GM23338 (cell line): Measurements from ENCODE around the gene BPIFA2. TPM values are rescaled to one million over a fixed set of nuclear protein-coding genes. Genes with fewer than 3 reads are reported as not detected.

Experiments
- ATAC-seq: fragments of 200-7000 bp; cut with Tn5 transposase; 3 replicates; pipeline ENCODE4 v1.9.1; 2020
- DNase-seq: peaks from one replicate; pipeline ENCODE4 v3.0.0-alpha.2; 2015; ENCODE audit warnings: low spot score
- H2AFZ ChIP-seq: fragments of 200-600 bp; sonication (generic); 2 replicates; pipeline ENCODE4 v1.8.0; 2016; ENCODE audit warnings: antibody characterized with exemption, mild to moderate bottlenecking, moderate library complexity
- H3F3A ChIP-seq: fragments of 200-600 bp; sonication (generic); replicated peaks from 2 replicates; pipeline ENCODE4 v1.8.0; 2017; ENCODE audit warnings: antibody characterized with exemption, mixed run types, low read depth
- H3K27ac ChIP-seq: fragments of 200-600 bp; sonication (generic); 2 replicates; pipeline ENCODE4 v1.6.1; 2016; ENCODE audit warnings: low read depth
- H3K27me3 ChIP-seq: fragments of 200-600 bp; sonication (generic); 2 replicates; pipeline ENCODE4 v1.8.0; 2016; ENCODE audit warnings: mild to moderate bottlenecking, mixed run types, moderate library complexity; ENCODE audit not compliant: insufficient read depth
- H3K36me3 ChIP-seq: fragments of 200-600 bp; sonication (generic); 2 replicates; pipeline ENCODE4 v1.8.0; 2016; ENCODE audit warnings: mild to moderate bottlenecking; ENCODE audit not compliant: insufficient read depth
- H3K4me1 ChIP-seq: fragments of 200-600 bp; sonication (generic); 2 replicates; pipeline ENCODE4 v1.8.0; 2016; ENCODE audit warnings: mild to moderate bottlenecking, moderate library complexity; ENCODE audit not compliant: insufficient read depth
- H3K4me2 ChIP-seq: fragments of 200-600 bp; sonication (generic); 2 replicates; pipeline ENCODE4 v1.7.1; 2017; ENCODE audit warnings: mixed run types
- H3K4me3 ChIP-seq: fragments of 200-600 bp; sonication (generic); 2 replicates; pipeline ENCODE4 v1.6.1; 2016; ENCODE audit warnings: mixed run types
- H3K79me2 ChIP-seq: fragments of 200-600 bp; sonication (generic); replicated peaks from 2 replicates; pipeline ENCODE4 v1.8.0; 2017; ENCODE audit warnings: mild to moderate bottlenecking; ENCODE audit not compliant: insufficient read depth
- H3K9me2 ChIP-seq: fragments of 200-600 bp; sonication (generic); 2 replicates; pipeline ENCODE4 v1.8.0; 2017; ENCODE audit not compliant: insufficient read depth
- H4K20me1 ChIP-seq: fragments of 200-600 bp; sonication (generic); replicated peaks from 2 replicates; pipeline ENCODE4 v1.8.0; 2017; ENCODE audit warnings: mild to moderate bottlenecking; ENCODE audit not compliant: insufficient read depth
- H3K27ac Mint-ChIP-seq: 2 replicates; pipeline ENCODE4 v1.8.0; 2020; ENCODE audit warnings: inconsistent platforms, mild to moderate bottlenecking, moderate library complexity, mixed read lengths
- H3K27me3 Mint-ChIP-seq: 3 replicates; pipeline ENCODE4 v1.8.0; 2022; ENCODE audit warnings: low read depth, mild to moderate bottlenecking, moderate library complexity, mixed read lengths, inconsistent platforms; ENCODE audit not compliant: insufficient read depth, poor library complexity
- H3K36me3 Mint-ChIP-seq: 3 replicates; pipeline ENCODE4 v1.8.0; 2021; ENCODE audit warnings: low read depth, mild to moderate bottlenecking, inconsistent platforms, moderate library complexity, mixed read lengths
- H3K4me1 Mint-ChIP-seq: 3 replicates; pipeline ENCODE4 v1.8.0; 2020; ENCODE audit warnings: mild to moderate bottlenecking, inconsistent platforms, mixed read lengths
- H3K4me3 Mint-ChIP-seq: 3 replicates; pipeline ENCODE4 v1.8.0; 2021; ENCODE audit warnings: moderate library complexity, mild to moderate bottlenecking, inconsistent platforms, mixed read lengths
- H3K9me3 Mint-ChIP-seq: 3 replicates; pipeline ENCODE4 v1.8.0; 2020; ENCODE audit warnings: moderate library complexity, mild to moderate bottlenecking, inconsistent platforms, mixed read lengths
- CTCF ChIP-seq, 2 experiments: fragments of 200-600 bp in 1 of 2; sonication (generic) in 1 of 2; conservative IDR thresholded peaks; 2 replicates each; pipeline versions ENCODE4 v1.5.1 to v1.6.1; 2016 to 2017; ENCODE audit warnings: antibody characterized with exemption in 2 of 2, low read depth in 2 of 2, mild to moderate bottlenecking in 2 of 2, moderate library complexity in 1 of 2
- ETS1 ChIP-seq: IDR thresholded peaks from 2 replicates; pipeline ENCODE4 v1.6.1; 2016; ENCODE audit warnings: antibody characterized with exemption
- EZH2 ChIP-seq: fragments of 200-600 bp; sonication (generic); IDR thresholded peaks from one replicate; pipeline ENCODE4 v1.8.0; 2017; ENCODE audit warnings: antibody characterized with exemption, mild to moderate bottlenecking, low read depth; ENCODE audit not compliant: unreplicated experiment
- JUNB ChIP-seq: IDR thresholded peaks from one replicate; pipeline ENCODE4 v1.6.1; 2016; ENCODE audit warnings: antibody characterized with exemption; ENCODE audit not compliant: unreplicated experiment
- POLR2AphosphoS5 ChIP-seq: IDR thresholded peaks from 2 replicates; pipeline ENCODE4 v1.6.1; 2016; ENCODE audit warnings: antibody characterized with exemption, low read depth
- ZNF114 ChIP-seq: fragments of 250-450 bp; sonication (Bioruptor Pico); IDR thresholded peaks from 2 replicates; pipeline ENCODE4 v1.5.0; 2020; ENCODE audit warnings: mild to moderate bottlenecking, moderate library complexity
- ZNF462 ChIP-seq: fragments of 250-450 bp; sonication (Bioruptor Pico); IDR thresholded peaks from 2 replicates; pipeline ENCODE4 v1.5.0; 2020; ENCODE audit warnings: mild to moderate bottlenecking, moderate library complexity
- polyA plus RNA-seq: library from polyadenylated mRNA; unstranded; fragments of >200 nt; fragmentation: Nextera tagmentation; extraction: Ambion mirVana; gene quantifications from 2 replicates; pipeline ENCODE4 v1.2.1, GENCODE V29; 2016
- total RNA-seq: library from RNA; depleted of rRNA; stranded (reverse); fragments of >200 nt; shearing (Covaris generic); gene quantifications from 2 replicates; pipeline ENCODE4 v1.2.3, GENCODE V29; 2014

The BPIFA2 gene
- total and polyA plus RNA-seq, 2 experiments from 2014 or later, result not detected

- TF ChIP-seq ZNF462 (CRISPR knock-in tag), result no peak
- TF ChIP-seq EZH2, result no peak
- no peak for TF ChIP-seq ETS1
- no peak for TF ChIP-seq JUNB
These were observed 35.2 kb upstream of the BPIFA2 start (continued) for GRCh38 chr20:33132513-33133372.

- H3K4me1 ChIP-seq, result peaks cover 6% of the 10 kb centered on the region; the same call in 1 of the 2 replicates
- H3K27me3 ChIP-seq, result no peaks in the 10 kb centered on the region
- no peaks in the 10 kb centered on the region for H3K9me2 ChIP-seq
- H3K4me3 ChIP-seq, result no peak overlapping the region
- no peak overlapping the region for H3K4me2 ChIP-seq
- ATAC-seq (no peak), DNase-seq (no peak)
- Mint-ChIP-seq H3K27ac (peak overlapping the region; percentile 51; the same call in 1 of the 2 replicates), H3K4me1 (peaks cover 3% of the 10 kb centered on the region; the same call in 1 of the 3 replicates), H3K36me3 (no peaks in the 10 kb centered on the region), H3K4me3 (no peak overlapping the region), H3K9me3 (peaks cover 7% of the 10 kb centered on the region; the same call in 2 of the 3 replicates), H3K27me3 (peaks cover 6% of the 10 kb centered on the region)
- H3K27ac ChIP-seq, result no peak overlapping the region
- no peaks in the 10 kb centered on the region for H3F3A ChIP-seq
- no peak overlapping the region for H2AFZ ChIP-seq
- H3K79me2 ChIP-seq, result no peaks in the 10 kb centered on the region
- no peaks in the 10 kb centered on the region for H4K20me1 ChIP-seq
- no peaks in the 10 kb centered on the region for H3K36me3 ChIP-seq
- TF ChIP-seq CTCF (conservative IDR thresholded peaks at IDR 0.05; ENCODE audit: low read depth in 2 of 2) (no peak), JUNB (no peak), POLR2AphosphoS5 (no peak), ZNF114 (CRISPR knock-in tag) (no peak), EZH2 (no peak)
These were observed 34.5 kb upstream of the BPIFA2 start for GRCh38 chr20:33133373-33133941.
